A673 (cell line): ENCODE results near the gene ING5.

Experiments
- EZH2 ChIP-seq: fragments of 200-600 bp; sonication (generic); IDR thresholded peaks from 2 replicates; pipeline ENCODE4 v1.6.1; 2017; ENCODE audit warnings: borderline replicate concordance, low read depth, mild to moderate bottlenecking, mixed read lengths, antibody characterized with exemption, low read length; ENCODE audit not compliant: poor library complexity, severe bottlenecking
- TF ChIP-seq, protein P1 (sequence below): fragments of 300-800, 200-600 bp; sonication (generic); conservative IDR thresholded peaks from 2 replicates; pipeline ENCODE4 v1.5.1; 2017; ENCODE audit warnings: low read depth, mild to moderate bottlenecking, antibody characterized with exemption, low read length, moderate library complexity, mixed read lengths

- TF ChIP-seq, protein P1, sequence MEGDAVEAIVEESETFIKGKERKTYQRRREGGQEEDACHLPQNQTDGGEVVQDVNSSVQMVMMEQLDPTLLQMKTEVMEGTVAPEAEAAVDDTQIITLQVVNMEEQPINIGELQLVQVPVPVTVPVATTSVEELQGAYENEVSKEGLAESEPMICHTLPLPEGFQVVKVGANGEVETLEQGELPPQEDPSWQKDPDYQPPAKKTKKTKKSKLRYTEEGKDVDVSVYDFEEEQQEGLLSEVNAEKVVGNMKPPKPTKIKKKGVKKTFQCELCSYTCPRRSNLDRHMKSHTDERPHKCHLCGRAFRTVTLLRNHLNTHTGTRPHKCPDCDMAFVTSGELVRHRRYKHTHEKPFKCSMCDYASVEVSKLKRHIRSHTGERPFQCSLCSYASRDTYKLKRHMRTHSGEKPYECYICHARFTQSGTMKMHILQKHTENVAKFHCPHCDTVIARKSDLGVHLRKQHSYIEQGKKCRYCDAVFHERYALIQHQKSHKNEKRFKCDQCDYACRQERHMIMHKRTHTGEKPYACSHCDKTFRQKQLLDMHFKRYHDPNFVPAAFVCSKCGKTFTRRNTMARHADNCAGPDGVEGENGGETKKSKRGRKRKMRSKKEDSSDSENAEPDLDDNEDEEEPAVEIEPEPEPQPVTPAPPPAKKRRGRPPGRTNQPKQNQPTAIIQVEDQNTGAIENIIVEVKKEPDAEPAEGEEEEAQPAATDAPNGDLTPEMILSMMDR = no peak
- no peak for TF ChIP-seq EZH2
Measured at GRCh38 chr2:241752689-241753276, 50.9 kb downstream of the ING5 start.
